ENCODE measurements around the gene HS1BP3.

Gene HS1BP3

GRCh38 chr2:20607446-20607845, 43.5 kb downstream of the HS1BP3 start:
- no peak for TF ChIP-seq EZH2phosphoT487 (IDR thresholded peaks at IDR 0.05; ENCODE audit: borderline replicate concordance, low read length)
- TF ChIP-seq, protein P1, sequence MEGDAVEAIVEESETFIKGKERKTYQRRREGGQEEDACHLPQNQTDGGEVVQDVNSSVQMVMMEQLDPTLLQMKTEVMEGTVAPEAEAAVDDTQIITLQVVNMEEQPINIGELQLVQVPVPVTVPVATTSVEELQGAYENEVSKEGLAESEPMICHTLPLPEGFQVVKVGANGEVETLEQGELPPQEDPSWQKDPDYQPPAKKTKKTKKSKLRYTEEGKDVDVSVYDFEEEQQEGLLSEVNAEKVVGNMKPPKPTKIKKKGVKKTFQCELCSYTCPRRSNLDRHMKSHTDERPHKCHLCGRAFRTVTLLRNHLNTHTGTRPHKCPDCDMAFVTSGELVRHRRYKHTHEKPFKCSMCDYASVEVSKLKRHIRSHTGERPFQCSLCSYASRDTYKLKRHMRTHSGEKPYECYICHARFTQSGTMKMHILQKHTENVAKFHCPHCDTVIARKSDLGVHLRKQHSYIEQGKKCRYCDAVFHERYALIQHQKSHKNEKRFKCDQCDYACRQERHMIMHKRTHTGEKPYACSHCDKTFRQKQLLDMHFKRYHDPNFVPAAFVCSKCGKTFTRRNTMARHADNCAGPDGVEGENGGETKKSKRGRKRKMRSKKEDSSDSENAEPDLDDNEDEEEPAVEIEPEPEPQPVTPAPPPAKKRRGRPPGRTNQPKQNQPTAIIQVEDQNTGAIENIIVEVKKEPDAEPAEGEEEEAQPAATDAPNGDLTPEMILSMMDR (IDR thresholded peaks at IDR 0.05; ENCODE audit: low read depth, low read length, poor library complexity, severe bottlenecking), result no peak
- Histone ChIP-seq H3K79me2 (ENCODE audit: control insufficient read depth, low read length) (no peaks in the 10 kb centered on the region), H3K36me3 (ENCODE audit: control insufficient read depth, low read length) (no peaks in the 10 kb centered on the region), H3K27me3 (ENCODE audit: control insufficient read depth, low read length) (peaks cover 20% of the 10 kb centered on the region), H3K4me1 (ENCODE audit: control insufficient read depth, low read length) (no peaks in the 10 kb centered on the region), H3F3A (ENCODE audit: control insufficient read depth, insufficient read depth) (no peaks in the 10 kb centered on the region), H3K9me2 (replicated peaks; ENCODE audit: control insufficient read depth, low read length) (no peaks in the 10 kb centered on the region), H3K9me3 (ENCODE audit: control insufficient read depth, insufficient read depth, low read length) (peaks cover 4% of the 10 kb centered on the region; the same call in 1 of the 2 replicates), H3K4me3 (ENCODE audit: low read length) (no peak overlapping the region), H3K4me2 (ENCODE audit: low read length) (no peak overlapping the region), H4K20me1 (ENCODE audit: control insufficient read depth, insufficient read depth, low read depth, low read length) (no peaks in the 10 kb centered on the region), H3K27ac (ENCODE audit: low read depth, low read length) (no peak overlapping the region)

DNA sequence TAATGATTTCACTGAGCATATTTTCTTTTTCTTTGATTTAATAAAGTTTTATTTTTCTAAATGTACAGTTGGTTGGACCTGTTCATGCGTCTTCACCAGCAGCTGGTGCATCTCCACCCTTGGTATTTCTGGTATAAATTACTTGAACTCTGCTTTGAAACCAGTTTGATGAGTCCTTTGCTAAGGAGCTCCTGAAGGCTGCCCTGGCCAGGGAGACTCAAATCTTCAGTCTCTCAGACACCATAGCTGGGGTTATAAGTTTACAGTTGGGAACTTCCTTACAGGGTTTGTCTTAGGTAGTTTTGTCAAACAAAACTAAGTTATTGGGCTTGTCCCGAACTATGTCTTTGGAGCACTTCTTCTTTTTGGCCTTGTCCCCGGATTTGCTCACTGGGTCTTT, 44.7 kb downstream of the HS1BP3 start:
- Histone ChIP-seq H3K9me2 (replicated peaks; ENCODE audit: control insufficient read depth, low read length) (no peaks in the 10 kb centered on the region), H4K20me1 (ENCODE audit: control insufficient read depth, insufficient read depth, low read depth, low read length) (no peaks in the 10 kb centered on the region), H3K4me2 (ENCODE audit: low read length) (no peak overlapping the region), H3F3A (ENCODE audit: control insufficient read depth, insufficient read depth) (no peaks in the 10 kb centered on the region), H3K4me1 (ENCODE audit: control insufficient read depth, low read length) (no peaks in the 10 kb centered on the region), H3K79me2 (ENCODE audit: control insufficient read depth, low read length) (no peaks in the 10 kb centered on the region), H3K4me3 (ENCODE audit: low read length) (no peak overlapping the region), H3K9me3 (ENCODE audit: control insufficient read depth, insufficient read depth, low read length) (peaks cover 4% of the 10 kb centered on the region; the same call in 1 of the 2 replicates), H3K27ac (ENCODE audit: low read depth, low read length) (no peak overlapping the region), H3K27me3 (ENCODE audit: control insufficient read depth, low read length) (peaks cover 20% of the 10 kb centered on the region), H3K36me3 (ENCODE audit: control insufficient read depth, low read length) (no peaks in the 10 kb centered on the region)
- TF ChIP-seq, protein P1 (IDR thresholded peaks at IDR 0.05; ENCODE audit: low read depth, low read length, poor library complexity, severe bottlenecking), result no peak

- H3K9me3 ChIP-seq (ENCODE audit: control insufficient read depth, insufficient read depth, low read length), result peaks cover 4% of the 10 kb centered on the region; the same call in 1 of the 2 replicates
- no peak overlapping the region for H3K4me3 ChIP-seq (ENCODE audit: low read length)
- H3K4me1 ChIP-seq (ENCODE audit: control insufficient read depth, low read length), result no peaks in the 10 kb centered on the region
- no peaks in the 10 kb centered on the region for H3K79me2 ChIP-seq (ENCODE audit: control insufficient read depth, low read length)
- 0 out of 2 replicates have a peak, but pooled peaks cover 3% of the 10 kb centered on the region for H3F3A ChIP-seq (ENCODE audit: control insufficient read depth, insufficient read depth)
- no peak overlapping the region for H3K4me2 ChIP-seq (ENCODE audit: low read length)
- H3K9me2 ChIP-seq (replicated peaks; ENCODE audit: control insufficient read depth, low read length), result no peaks in the 10 kb centered on the region
- H3K27ac ChIP-seq (ENCODE audit: low read depth, low read length), result no peak overlapping the region
- no peak for TF ChIP-seq EZH2phosphoT487 (IDR thresholded peaks at IDR 0.05; ENCODE audit: borderline replicate concordance, low read length)
- TF ChIP-seq, protein P1 (IDR thresholded peaks at IDR 0.05; ENCODE audit: low read depth, low read length, poor library complexity, severe bottlenecking), result no peak
- 0 out of 2 replicates have a peak, but pooled peaks cover 5% of the 10 kb centered on the region for H4K20me1 ChIP-seq (ENCODE audit: control insufficient read depth, insufficient read depth, low read depth, low read length)
- no peaks in the 10 kb centered on the region for H3K36me3 ChIP-seq (ENCODE audit: control insufficient read depth, low read length)
- peaks cover 29% of the 10 kb centered on the region for H3K27me3 ChIP-seq (ENCODE audit: control insufficient read depth, low read length)
These were observed 45.9 kb downstream of the HS1BP3 start for GRCh38 chr2:20604951-20605381.

Data from DOHH2 (cell line).